ENCODE data around the gene TRMT44.
"Not testable (repeated sequence)": the region's sequence is repeated elsewhere in the genome, so short reads cannot be mapped to it uniquely, and the experiment has no call there.

TRMT44 gene

DNA sequence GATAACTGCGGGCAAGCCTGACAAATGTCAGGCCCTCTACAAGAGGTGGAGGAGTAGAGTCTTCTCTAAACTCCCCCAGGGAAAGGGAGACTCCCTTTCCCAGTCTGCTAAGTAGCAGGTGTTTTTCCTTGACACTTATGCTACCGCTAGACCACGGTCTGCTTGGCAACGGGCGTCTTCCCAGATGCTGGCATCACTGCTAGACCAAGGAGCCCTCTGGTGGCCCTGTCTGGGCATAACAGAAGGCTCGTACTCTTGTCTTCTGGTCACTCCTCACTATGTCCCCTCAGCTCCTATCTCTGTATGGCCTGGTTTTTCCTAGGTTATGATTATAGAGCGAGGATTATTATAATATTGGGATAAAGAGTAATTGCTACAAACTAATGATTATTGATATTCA is 33.7 kb upstream of the TRMT44 start:
- not testable (repeated sequence) for DNase-seq

DNA sequence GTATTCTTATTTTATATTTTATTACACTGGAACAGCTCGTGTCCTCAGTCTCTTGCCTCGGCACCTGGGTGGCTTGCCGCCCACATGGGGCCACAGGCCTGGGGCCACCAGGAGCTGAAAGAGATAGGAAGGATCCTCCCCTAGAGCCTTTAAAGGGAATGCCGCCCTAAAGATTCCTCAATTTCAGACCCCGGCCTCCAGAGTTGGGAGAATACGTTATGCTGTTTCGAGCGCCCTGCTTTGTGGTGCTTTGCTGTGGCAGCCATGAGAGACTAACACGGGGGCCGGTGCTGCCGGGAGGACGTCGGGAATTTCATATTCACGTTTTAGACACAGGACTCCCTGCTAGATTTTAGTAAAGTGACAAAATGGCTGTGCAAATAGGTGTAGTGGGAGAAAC is 33.3 kb upstream of the TRMT44 start:
- DNase-seq: no peak

DNA sequence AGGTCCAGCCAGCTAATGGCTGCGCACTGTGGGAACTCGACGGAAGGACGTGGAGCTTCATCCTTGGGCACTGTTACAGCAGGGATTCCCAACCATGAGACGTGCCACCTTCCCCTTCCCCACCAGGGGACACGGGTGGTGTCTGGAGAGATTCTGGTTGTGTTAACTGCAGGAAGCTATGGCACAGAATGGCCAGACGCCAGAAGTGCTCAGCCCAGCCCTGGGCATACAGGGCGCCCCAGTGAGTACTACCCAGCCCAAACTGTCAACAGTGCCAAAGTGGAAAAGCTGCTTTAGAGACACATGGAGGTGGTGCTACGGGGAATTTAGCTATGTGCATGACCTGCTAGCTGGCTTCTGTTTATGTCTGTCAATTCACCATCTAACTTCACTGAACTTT is 32.8 kb upstream of the TRMT44 start:
- DNase-seq: no peak

DNA sequence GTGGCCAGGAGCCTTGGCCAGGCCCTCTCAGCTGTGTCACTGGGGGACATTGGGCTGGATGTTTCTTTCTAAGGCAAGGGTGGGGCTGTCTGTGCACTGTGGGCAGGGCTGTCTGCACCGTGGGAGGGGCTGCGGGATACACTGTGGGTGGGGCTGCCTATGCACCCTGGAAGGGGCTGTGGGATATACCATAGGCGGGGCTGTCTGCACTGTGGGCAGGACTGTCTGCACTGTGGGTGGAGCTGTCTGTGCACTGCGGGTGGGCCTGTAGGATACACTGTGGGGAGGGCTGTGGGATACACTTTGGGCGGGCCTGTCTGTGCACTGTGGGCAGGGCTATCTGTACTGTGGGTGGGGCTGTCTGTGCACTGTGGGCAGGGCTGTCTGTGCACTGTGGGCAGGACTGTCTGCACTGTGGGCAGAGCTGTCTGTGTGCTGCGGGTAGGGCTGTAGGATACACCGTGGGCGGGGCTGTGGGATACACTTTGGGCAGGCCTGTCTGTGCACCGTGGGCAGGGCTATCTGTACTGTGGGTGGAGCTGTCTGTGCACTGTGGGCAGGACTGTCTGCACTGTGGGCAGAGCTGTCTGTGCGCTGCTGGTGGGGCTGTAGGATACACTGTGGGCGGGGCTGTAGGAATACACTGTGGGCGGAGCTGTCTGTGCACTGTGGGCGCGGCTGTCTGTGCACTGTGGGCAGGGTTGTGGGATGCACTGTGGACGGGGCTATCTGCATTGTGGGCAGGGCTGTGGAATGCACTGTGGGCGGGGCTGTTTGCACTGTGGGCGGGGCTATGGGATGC is 31.1 kb upstream of the TRMT44 start:
- DNase-seq: peak; percentile 83

DNA sequence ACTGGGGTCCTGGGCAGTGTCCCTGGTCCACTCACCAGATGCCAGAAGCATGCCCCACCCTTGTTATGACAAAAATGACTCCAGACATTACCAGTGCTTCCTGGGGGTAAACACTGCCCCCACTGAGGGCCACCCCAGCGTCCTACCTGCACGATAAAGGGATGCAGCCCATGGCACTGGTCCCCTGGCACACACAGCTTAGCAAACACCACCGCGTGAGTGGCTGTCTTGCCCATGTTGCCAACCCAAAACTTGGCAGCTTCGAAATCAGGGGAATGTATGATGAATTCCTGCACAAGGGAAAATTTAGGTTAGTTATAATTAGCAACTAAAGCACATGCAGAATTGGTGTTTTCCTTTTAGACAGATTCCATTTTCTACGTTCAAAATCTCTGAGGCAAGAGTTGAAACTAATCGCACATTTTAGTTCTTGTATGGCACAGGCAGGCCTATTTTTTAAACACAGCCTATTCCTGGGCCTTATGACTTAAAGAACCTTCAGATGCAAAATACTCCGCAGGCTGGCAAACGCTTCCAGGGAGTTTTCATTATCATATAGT is 30.4 kb upstream of the TRMT44 start:
- DNase-seq: no peak

DNA sequence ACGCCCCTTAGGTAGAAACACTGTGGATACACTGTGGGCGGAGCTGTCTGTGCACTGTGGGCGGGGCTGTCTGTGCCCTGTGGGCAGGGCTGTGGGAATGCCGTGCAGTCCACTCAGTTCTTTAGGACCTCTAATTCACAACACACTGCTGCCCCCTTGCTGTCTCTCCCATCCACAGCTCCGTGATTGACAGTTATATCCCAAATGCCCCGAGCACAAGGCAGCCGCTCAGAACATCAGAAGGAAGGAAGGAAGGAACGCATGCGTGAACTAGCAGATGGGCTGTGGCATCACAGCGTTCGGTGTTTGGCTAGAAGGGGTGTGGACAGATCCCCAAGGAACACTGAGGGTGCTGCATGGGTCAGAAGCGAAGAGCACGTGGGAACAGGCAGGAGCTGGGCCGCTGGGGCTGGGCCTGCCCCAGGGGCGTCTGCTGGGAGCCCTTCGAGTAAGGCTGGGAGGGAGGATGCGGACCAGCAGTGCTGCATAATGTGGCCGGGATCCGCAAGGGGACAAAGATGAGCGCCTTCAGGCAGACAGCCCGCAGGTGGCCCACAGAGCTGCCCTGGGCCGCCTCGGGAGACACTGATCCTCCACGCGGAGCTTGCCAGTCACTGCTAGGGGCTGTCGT is 29.8 kb upstream of the TRMT44 start:
- peak; percentile 70 for DNase-seq

DNA sequence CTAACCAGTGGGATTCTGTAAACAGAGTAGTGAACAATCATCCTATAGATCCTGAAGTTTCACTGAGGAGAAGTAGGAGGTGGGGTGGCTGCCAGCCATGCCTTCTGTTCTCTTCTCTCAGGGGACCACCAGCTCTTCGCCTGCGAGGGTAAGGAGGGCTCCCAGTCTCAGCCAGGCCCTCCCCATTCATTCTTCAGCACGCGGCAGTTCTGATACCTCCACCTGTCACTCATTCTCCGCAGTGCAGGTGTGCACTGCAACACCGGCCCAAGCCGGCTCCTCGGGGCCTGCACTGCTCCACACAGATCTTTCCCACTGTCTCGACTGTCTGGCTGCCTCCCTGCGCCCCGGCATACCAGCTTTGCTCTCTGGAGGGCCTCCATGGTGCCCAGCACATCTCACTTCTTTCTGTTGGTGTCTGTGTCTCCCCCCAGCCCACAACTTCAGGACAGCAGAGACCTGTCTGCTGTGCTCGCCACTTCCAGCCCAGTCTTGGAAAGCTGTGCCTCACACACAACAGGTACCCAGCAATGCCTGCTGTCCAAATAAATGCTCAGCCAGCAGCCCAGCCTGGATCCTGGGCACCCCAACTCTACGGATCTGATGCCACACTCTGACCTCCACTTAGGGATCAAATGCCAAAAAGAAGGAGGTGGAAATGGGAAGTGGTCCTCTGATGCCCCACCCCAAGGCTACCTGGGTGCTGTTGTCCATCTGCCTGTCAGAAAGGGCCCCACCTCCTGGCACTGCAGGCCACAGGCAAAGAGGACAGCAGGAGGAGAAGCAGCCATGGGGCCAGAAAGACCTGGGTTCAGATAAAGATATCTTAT is 29.0 kb upstream of the TRMT44 start:
- no peak for DNase-seq

DNA sequence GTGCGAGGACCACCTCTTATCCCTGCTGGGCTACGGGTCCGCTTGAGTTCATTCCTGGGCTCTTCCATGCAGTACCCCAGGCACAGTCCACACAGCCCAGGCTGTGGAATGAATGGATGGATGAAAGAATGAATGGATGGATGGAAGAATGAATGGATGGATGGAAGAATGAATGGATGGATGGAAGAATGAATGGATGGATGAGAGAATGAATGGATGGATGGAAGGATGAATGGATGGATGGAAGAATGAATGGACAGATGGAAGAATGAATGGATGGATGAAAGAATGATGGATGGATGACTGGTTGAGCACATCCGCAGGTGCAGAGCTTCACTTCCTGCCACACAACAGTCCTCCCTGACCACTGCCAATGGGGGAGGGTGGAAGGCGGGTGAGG is 28.3 kb upstream of the TRMT44 start:
- no peak for DNase-seq

DNA sequence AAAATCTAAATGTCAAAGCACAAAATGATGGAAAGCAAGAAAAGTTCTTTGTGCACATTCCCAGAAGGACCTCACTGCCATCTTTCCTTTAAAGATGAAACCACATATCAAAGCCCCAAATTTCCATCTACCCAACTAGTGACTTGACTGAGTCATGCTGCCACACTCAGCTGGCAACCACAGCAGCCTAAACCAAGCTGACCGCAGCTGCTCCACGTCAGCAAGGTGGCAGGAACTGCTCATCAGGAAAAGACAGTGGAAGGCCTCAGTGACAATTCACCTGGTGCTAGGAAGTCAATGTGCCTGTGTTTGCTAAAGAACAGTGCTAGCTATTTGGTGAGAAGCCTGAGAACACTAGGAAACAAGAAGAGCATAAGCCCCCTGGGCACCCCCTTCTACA is 26.2 kb upstream of the TRMT44 start:
- no peak for DNase-seq

DNA sequence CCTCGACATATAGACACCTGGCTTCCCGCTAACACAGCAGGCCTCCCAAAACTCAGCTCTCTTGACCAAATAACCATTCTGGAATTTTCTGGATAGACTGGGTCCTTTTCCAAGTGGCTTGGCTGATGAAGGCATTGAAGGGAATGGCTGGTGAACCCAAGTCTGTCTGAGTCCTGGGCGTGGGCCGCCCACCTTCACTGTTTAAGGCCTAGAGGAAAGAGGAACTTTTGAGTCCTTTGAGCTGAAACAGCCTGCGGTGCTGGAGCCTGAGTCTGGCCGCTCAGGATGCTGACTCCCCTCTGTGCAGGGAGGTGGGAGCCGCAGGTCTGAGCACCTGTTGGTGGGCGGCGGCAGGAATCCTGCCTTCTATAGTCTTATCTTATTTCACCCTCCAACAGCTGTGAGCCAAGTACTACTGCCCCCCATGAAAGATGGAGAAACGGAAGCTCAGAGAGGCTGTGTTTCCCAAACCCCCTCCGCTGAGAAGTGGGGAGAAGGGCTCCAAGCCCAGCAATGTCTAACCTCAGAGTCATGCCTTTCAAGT is 23.4 kb upstream of the TRMT44 start:
- no peak for DNase-seq

DNA sequence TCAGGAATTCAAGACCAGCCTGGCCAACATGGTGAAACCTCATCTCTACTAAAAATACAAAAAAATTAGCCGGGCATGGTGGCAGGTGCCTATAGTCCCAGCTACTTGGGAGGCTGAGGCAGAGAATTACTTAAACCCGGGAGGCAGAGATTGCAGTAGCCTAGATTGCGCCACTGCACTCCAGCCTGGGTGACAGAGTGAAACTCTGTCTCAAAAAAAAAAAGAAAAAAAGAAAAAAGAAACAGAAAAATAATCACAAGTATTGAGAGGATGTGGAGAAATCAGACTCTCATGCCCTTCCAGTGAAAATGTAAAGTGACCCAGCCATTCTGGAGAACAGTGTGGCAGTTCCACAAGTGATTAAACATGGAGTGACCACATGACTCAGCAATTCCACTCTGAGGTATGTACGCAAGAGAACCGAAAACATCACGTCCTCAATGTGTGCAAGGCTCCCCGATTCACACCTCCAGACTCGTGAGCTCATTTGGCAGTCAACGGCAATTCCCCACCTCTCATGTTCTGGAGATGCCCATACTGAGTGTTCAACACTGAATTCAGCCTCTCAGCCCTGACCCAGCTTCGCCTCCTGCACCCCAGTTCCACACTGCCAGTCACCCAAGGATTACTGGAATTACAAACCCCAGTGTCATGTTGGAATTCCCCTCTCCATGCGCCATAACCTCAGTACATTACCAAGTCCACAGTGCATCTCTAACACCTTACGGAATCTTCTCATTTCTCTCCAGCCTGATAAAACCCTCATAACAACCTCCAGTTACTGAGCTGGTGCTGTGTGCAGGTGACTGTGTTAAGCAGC is 21.1 kb upstream of the TRMT44 start:
- DNase-seq: no peak

DNA sequence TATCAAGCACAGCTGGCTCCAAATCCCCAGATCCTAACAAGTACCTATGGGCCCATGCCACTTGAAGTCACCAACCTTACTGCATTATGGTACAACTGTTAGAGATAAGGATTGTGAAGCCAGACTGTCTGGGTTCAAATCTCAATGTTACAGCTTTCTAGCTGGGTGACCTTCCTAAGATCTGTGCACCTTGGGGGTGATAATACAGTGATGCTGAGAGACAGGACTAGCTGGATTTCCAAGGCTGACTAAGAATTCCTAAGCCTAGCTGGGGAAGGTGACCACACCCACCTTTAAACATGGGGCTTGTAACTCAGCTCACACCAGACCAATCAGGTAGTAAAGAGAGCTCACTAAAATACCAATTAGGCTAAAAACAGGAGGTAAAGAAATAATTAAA is 20.4 kb upstream of the TRMT44 start:
- not testable (repeated sequence) for DNase-seq

DNA sequence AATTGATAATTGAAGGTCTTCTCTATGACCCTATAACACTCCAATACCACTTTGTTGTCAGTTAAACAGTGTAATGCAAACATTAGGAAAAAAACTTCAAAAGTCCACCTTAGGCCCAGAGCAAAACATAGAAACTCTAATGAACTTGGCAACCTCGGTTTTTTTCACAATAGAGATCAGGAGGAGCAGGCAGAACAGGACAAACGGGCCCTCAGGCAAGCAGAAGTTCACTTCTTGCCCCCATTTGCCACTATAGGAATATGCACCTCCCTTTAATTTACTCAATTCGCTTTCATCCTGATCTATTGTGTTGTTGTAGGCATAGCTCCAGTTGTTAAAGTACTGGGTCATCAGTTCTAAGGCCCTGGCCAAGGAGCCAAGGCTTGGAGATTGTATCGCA is 18.2 kb upstream of the TRMT44 start:
- DNase-seq: no peak

DNA sequence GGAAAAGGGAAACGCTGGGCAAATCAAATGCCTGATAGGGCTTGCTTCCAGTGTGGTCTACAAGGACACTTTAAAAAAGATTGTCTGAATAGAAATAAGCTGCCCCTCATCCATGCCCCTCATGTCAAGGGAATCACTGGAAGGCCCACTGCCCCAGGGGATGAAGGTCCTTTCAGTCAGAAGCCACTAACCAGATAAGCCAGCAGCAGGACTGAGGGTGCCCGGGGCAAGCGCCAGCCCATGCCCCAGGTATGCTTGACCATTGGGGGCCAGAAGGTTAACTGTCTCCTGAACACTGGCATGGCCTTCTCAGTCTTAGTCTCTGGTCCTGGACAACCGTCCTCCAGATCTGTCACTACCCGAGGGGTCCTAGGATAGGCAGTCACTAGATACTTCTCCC is 17.8 kb upstream of the TRMT44 start:
- no peak for DNase-seq

DNA sequence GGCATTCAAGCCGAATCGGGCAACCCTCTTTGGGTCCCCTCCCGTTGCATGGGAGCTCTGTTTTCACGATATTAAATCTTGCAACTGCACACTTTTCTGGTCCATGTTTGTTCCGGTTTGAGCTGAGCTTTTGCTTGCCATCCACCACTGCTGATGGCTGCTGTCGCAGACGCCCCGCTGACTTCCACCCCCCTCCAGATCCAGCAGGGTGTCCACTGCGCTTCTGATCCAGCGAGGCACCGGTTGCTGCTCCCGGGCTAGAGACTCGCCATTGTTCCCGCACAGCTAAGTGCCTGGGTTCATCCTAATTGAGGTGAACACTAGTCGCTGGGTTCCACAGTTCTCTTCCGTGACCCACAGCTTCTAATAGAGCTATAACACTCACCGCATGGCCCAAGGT is 13.3 kb upstream of the TRMT44 start:
- no peak for DNase-seq

DNA sequence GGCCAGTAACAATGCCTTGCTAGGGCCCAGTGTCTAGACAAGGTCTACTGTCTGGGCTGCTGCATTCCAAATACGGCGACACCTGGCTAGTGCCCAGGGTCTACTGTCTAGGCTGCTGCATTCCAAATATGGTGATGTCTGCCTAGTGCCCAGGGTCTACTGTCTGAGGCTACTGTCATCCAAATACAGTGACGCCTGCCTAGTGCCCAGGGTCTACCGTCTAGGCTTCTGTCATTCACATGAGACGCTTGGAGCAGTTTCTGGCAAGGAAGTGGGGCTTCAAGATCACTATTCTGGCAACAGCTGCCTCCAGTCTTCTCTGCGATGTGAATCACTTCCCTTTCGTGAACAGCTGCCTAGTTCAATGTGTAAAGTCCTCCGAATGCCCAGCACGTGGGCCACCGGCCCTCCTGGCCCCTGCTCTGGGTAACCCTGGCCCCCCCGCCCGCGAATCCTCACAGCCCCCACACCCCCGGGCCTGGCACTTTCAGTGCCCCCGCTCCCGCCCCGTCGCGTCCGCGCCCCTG is 12.8 kb upstream of the TRMT44 start:
- DNase-seq: peak; percentile 74

DNA sequence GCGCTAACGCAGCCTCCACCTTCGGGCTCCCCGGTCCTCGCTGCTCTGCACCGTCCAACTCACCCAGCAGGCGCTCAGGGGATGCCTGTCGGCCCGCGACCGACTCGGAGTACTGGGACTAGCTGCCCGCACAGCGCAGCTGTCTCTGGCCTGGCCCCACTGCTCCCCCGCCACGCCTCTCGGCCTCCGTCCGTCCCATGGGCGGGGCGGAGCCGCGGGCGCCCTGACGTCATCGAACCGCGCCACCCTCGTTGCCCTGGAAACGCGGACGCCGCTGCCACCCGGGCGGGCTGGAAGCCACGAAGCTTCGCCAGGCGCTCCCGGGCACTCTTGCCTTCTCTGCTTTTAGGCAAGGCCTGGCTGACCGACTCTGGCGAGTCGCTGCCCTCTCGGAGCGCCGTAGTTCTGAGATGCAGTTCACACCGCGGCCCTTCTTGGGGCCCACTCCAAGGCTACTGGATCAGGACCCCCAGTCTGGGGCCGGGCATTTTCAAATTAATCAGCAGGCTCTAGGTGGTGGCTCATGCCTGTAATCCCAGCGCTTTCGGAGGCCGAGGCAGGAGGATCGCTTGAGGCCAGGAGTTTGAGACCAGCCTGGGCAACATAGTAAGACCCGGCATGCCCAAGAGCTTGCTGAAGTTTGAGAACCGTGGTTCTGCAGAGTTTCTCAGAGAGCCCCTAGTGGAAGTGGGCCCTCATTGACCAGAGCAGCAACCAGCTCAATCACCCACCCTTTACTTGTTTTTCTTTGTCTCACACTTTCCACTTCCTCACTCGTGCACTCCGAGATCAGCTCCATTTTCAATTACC is 12.1 kb upstream of the TRMT44 start:
- peak; percentile 93 for DNase-seq

DNA sequence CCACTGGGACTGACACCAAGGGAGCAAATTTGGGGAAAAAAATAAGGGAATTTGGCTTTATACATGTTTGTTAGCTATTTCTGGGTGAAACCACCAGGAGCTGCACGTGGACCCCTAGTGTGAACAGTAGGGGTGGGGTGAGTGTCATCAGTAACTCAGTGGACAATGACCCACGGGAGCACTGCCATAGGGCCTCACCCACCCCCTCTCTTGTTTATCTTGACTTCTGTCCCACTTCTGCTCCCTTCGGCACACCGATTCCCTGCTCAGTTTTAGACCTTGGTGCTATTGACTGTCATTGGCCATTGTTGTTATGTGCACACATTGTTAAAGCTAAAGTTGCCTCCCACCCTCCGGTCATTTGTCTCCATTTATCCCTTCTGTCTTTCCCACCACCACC is 9.0 kb upstream of the TRMT44 start:
- no peak for DNase-seq

DNA sequence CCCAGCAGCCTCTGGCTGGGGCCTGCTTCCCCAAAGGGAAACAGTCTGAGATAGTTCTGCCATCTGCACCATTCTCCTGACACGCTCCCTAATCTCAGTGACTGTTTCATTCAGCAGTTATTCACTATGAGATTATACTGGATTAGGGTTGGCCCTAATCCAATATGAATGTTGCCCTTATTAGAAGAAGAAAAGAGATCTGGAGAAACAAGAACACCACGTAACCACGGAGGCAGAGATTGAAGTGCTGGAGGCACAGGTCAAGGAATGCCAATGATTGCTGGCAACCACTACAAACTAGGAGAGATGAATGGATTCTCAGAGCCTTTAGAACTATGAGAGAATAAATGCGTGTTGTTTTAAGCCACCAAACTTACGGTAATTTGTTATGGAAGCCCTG is 7.4 kb upstream of the TRMT44 start:
- no peak for DNase-seq

DNA sequence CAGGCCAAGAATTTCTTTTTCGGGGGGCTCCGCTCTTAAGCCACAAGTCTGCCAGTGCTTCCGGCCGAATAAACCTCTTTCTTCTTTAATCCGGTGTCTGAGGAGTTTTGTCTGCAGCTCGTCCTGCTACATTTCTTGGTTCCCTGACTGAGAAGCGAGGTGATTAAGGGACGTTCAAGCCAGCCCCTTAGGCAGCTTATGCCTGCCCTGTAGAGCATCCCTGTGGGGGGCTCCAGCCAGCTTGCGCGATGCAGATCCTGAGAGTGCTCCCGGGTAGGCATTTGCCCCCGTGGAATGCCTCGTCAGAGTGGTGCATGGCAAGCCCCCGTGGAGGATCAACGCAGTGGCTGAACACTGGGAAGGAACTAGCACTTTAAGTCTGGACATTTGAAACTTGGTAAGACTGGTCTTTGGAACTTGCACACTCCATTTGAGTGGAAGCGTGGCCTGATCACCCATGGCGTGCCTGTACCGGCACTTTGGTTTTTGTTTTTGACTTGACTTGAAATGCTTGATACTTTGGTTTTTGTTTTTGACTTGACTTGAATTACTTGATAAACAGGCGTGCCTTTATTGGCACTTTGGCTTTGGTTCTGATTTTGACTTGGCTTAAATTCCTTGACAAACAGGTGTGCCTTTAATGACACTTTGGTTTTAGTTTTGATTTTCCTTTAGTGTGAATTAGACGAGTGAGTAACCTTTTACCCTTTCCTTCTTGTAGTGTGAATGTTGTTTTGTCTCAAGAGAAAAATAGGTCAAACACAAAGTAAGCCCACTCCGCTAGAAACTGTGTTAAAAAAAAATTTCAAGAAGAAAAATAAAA is 6.1 kb upstream of the TRMT44 start:
- no peak for DNase-seq

Measured in left hindlimb (tissue), 1 donor.